ENCODE data around the gene UCN2.

DNA sequence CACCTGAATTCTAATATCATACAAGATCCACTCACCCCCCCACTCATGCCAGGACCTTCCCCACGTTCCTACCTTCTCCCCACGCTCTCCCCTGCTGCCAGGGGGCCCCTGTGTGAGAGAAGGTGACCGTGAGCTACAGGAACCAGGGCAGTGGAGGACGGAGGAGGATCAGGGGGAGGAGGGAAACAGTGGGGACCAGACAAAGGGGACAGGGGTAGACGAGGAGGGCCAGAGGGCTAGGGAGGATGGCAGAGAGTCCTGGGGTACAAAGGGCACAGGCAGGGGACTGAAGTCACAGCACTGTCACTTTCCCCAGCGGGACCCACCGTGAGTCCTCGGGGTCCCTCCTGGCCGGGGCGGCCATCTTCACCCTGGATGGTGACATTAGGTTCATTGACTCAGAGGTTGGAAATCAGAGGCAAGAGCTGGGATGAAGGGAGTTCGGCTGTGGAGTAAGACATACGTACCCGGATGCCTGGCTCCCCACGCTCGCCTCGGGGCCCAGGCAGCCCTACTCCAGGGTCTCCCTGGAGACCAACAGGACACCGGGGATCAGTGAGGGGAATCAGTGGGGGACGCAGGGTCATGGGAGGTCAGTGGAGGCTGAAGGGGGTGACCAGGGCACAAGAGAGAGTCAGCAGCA lies 6.3 kb upstream of the UCN2 start:
- TF ChIP-seq, protein P1, sequence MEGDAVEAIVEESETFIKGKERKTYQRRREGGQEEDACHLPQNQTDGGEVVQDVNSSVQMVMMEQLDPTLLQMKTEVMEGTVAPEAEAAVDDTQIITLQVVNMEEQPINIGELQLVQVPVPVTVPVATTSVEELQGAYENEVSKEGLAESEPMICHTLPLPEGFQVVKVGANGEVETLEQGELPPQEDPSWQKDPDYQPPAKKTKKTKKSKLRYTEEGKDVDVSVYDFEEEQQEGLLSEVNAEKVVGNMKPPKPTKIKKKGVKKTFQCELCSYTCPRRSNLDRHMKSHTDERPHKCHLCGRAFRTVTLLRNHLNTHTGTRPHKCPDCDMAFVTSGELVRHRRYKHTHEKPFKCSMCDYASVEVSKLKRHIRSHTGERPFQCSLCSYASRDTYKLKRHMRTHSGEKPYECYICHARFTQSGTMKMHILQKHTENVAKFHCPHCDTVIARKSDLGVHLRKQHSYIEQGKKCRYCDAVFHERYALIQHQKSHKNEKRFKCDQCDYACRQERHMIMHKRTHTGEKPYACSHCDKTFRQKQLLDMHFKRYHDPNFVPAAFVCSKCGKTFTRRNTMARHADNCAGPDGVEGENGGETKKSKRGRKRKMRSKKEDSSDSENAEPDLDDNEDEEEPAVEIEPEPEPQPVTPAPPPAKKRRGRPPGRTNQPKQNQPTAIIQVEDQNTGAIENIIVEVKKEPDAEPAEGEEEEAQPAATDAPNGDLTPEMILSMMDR (conservative IDR thresholded peaks at IDR 0.05; ENCODE audit: low read length), result no peak
- TF ChIP-seq EZH2phosphoT487 (IDR thresholded peaks at IDR 0.05; ENCODE audit: borderline replicate concordance, low read depth, low read length), result no peak

All from OCI-LY7 (cell line).